CD4-positive, alpha-beta memory T cell (primary cell): ENCODE data around the gene MLX. TPM values are rescaled to one million over a fixed set of nuclear protein-coding genes. Genes with fewer than 3 reads are reported as not detected.
"Not testable (repeated sequence)": the region's sequence is repeated elsewhere in the genome, so short reads cannot be mapped to it uniquely, and the experiment has no call there.

ENCODE experiments used
- CTCF ChIA-PET: fragments of 350-600 bp; sonication (Branson Sonifier 250); formaldehyde crosslinking; loops from one replicate; lab custom pipeline; 2021; ENCODE audit warnings: inconsistent platforms; ENCODE audit not compliant: partially characterized antibody; lab: Charles Lee
- POLR2A ChIA-PET: fragments of 350-600 bp; sonication (Branson Sonifier 250); formaldehyde crosslinking; loops from one replicate; lab custom pipeline; 2021; ENCODE audit not compliant: partially characterized antibody; lab: Charles Lee
- DNase-seq, 5 donors: peaks; one replicate each; pipeline versions ENCODE4 v3.0.0 to v3.0.0-alpha.2; 2020 to 2022; ENCODE audit warnings: mixed read lengths in 1 of 5
- H3K27ac ChIP-seq: one replicate; pipeline ENCODE4 v1.7.0; 2013; ENCODE audit warnings: low read depth, low read length
- H3K27me3 ChIP-seq: 2 replicates; pipeline ENCODE4 v1.7.0; 2013; ENCODE audit warnings: mild to moderate bottlenecking, low read length, moderate library complexity; ENCODE audit not compliant: insufficient read depth
- H3K36me3 ChIP-seq: 2 replicates; pipeline ENCODE4 v1.7.0; 2013; ENCODE audit warnings: mild to moderate bottlenecking, low read length, moderate library complexity; ENCODE audit not compliant: insufficient read depth
- H3K4me1 ChIP-seq: 2 replicates; pipeline ENCODE4 v1.7.0; 2013; ENCODE audit warnings: mild to moderate bottlenecking, low read length, moderate library complexity; ENCODE audit not compliant: insufficient read depth
- H3K4me3 ChIP-seq, 2 donors: one replicate each; pipeline ENCODE4 v1.7.0; 2013; ENCODE audit warnings: low read length in 2 of 2, mild to moderate bottlenecking in 1 of 2
- H3K9me3 ChIP-seq, 2 donors: one replicate each; pipeline ENCODE4 v1.7.0; 2013; ENCODE audit warnings: low read length in 2 of 2, control low read depth in 1 of 2; ENCODE audit not compliant: control insufficient read depth in 1 of 2
- H3K27ac Mint-ChIP-seq, 7 donors: one replicate each; pipeline ENCODE4 v1.8.0; 2020 to 2021; ENCODE audit warnings: mixed read lengths in 7 of 7, mild to moderate bottlenecking in 6 of 7, inconsistent platforms in 3 of 7, moderate library complexity in 3 of 7
- H3K27me3 Mint-ChIP-seq, 2 donors: one replicate each; pipeline ENCODE4 v1.8.0; 2020 to 2021; ENCODE audit warnings: mixed read lengths in 2 of 2
- H3K36me3 Mint-ChIP-seq, 2 donors: one replicate each; pipeline ENCODE4 v1.8.0; 2020 to 2021; ENCODE audit warnings: mixed read lengths in 2 of 2, inconsistent platforms in 1 of 2, mild to moderate bottlenecking in 1 of 2
- H3K4me1 Mint-ChIP-seq, 4 donors: one replicate each; pipeline ENCODE4 v1.8.0; 2020 to 2021; ENCODE audit warnings: mixed read lengths in 4 of 4, mild to moderate bottlenecking in 1 of 4
- H3K4me3 Mint-ChIP-seq, 8 donors: one replicate each; pipeline ENCODE4 v1.8.0; 2020 to 2021; ENCODE audit warnings: mixed read lengths in 8 of 8, mild to moderate bottlenecking in 7 of 8, moderate library complexity in 6 of 8, inconsistent platforms in 3 of 8
- H3K9me3 Mint-ChIP-seq, 8 donors: one replicate each; pipeline ENCODE4 v1.8.0; 2020 to 2021; ENCODE audit warnings: mixed read lengths in 8 of 8, mild to moderate bottlenecking in 5 of 8, inconsistent platforms in 3 of 8, moderate library complexity in 1 of 8
- intact Hi-C: fragments of 100-400 bp; cut with micrococcal nuclease; formaldehyde crosslinking; loops from one replicate; pipeline ENCODE4 v1.15.1; 2023
- polyA plus RNA-seq, 2 donors: library from polyadenylated mRNA; unstranded; fragments of 300-500 nt; fragmentation: Illumina TruSeq; gene quantifications; one replicate each; pipeline ENCODE4 v1.2.3, GENCODE V29; 2021
- total RNA-seq, 2 experiments: library from RNA; stranded (reverse); gene quantifications; one replicate each; pipeline ENCODE4 v1.2.3, GENCODE V29; 2021

MLX gene
- total and polyA plus RNA-seq, 4 experiments from 2014 or later = 38.1 to 73.7 (median 63.4) TPM

- Mint-ChIP-seq H3K4me3 (peak overlapping the region in 2 of 8 donors; percentile 26 to 47), H3K4me1 (peaks cover 6 to 28% (median 17%) of the 10 kb centered on the region in 4 donors), H3K9me3 (peaks cover 0 to 2% (median 0%) of the 10 kb centered on the region in 8 donors), H3K27me3 (no peaks in the 10 kb centered on the region), H3K27ac (peak overlapping the region in 3 of 7 donors; percentile 22 to 73 (median 59)), H3K36me3 (peaks cover 20 to 39% of the 10 kb centered on the region in 2 donors)
- Histone ChIP-seq H3K27me3 (no peaks in the 10 kb centered on the region), H3K4me1 (peaks cover 19% of the 10 kb centered on the region), H3K9me3 (no peaks in the 10 kb centered on the region), H3K4me3 (no peak overlapping the region), H3K27ac (no peak overlapping the region), H3K36me3 (peaks cover 15% of the 10 kb centered on the region)
- intact Hi-C loops = no loop called here
- no peak for DNase-seq
- ChIA-PET CTCF (interaction anchor here (0.6 kb wide), 1 partner anchor 273 kb away, joined by 3 read pairs; no protein-coding TSS in a partner anchor), POLR2A (no interaction called here)
Observed at GRCh38 chr17:42612013-42612412, 45.1 kb downstream of the MLX start.

- intact Hi-C loops = no loop called here
- Mint-ChIP-seq H3K4me1 (peaks cover 1 to 20% (median 6%) of the 10 kb centered on the region in 4 donors), H3K4me3 (peak overlapping the region in 1 of 8 donors; percentile 70), H3K27me3 (no peaks in the 10 kb centered on the region), H3K36me3 (peaks cover 20 to 35% of the 10 kb centered on the region in 2 donors), H3K27ac (peak overlapping the region in 2 of 7 donors; percentile 31 to 46), H3K9me3 (peaks cover 0 to 2% (median 0%) of the 10 kb centered on the region in 8 donors)
- Histone ChIP-seq H3K36me3 (peaks cover 15% of the 10 kb centered on the region), H3K4me3 (no peak overlapping the region), H3K27ac (no peak overlapping the region), H3K9me3 (no peaks in the 10 kb centered on the region), H3K27me3 (no peaks in the 10 kb centered on the region), H3K4me1 (peaks cover 5% of the 10 kb centered on the region)
- CTCF ChIA-PET = no interaction called here
- POLR2A ChIA-PET = interaction anchor here (0.6 kb wide), 1 partner anchor 650 kb away, joined by 4 read pairs; no protein-coding TSS in a partner anchor
- no peak for DNase-seq
Observed at GRCh38 chr17:42613699-42614295, 46.9 kb downstream of the MLX start.

- H3K27ac Mint-ChIP-seq = peak overlapping the region in 2 of 7 donors; percentile 32 to 53
- H3K36me3 Mint-ChIP-seq = peaks cover 20% of the 10 kb centered on the region in 2 donors
- H3K4me1 Mint-ChIP-seq = peaks cover 0 to 9% (median 0%) of the 10 kb centered on the region in 4 donors
- Histone ChIP-seq H3K4me1 (no peaks in the 10 kb centered on the region), H3K9me3 (no peaks in the 10 kb centered on the region), H3K27ac (no peak overlapping the region), H3K27me3 (no peaks in the 10 kb centered on the region), H3K36me3 (peaks cover 11% of the 10 kb centered on the region), H3K4me3 (no peak overlapping the region)
- POLR2A ChIA-PET = interaction anchor here (1.0 kb wide), 1 partner anchor 8 kb away, joined by 4 read pairs; the partner anchor contains the start of genes RETREG3 and TUBG1
- no peak overlapping the region for H3K4me3 Mint-ChIP-seq
- intact Hi-C loops = no loop called here
- CTCF ChIA-PET = interaction anchor here (0.9 to 1.0 kb wide), 2 partner anchors 11 to 34 kb away, joined by 3 read pairs; no protein-coding TSS in a partner anchor
- no peak for DNase-seq
- no peaks in the 10 kb centered on the region for H3K27me3 Mint-ChIP-seq
- H3K9me3 Mint-ChIP-seq = no peaks in the 10 kb centered on the region
Observed at GRCh38 chr17:42617956-42618431, 51.1 kb downstream of the MLX start.

- intact Hi-C loops = no loop called here
- H3K36me3 Mint-ChIP-seq = peaks cover 17 to 18% of the 10 kb centered on the region in 2 donors
- H3K27ac Mint-ChIP-seq = peak overlapping the region in 1 of 7 donors; percentile 36
- H3K9me3 Mint-ChIP-seq = no peaks in the 10 kb centered on the region
- CTCF ChIA-PET = interaction anchor here (0.9 to 1.8 kb wide), 3 partner anchors 10 to 40 kb away, joined by 3 to 6 read pairs (median 3); partner anchors contain the start of gene PSMC3IP
- Histone ChIP-seq H3K27me3 (no peaks in the 10 kb centered on the region), H3K4me3 (no peak overlapping the region), H3K27ac (no peak overlapping the region), H3K36me3 (peaks cover 11% of the 10 kb centered on the region), H3K9me3 (no peaks in the 10 kb centered on the region), H3K4me1 (no peaks in the 10 kb centered on the region)
- no peak overlapping the region for H3K4me3 Mint-ChIP-seq
- POLR2A ChIA-PET = interaction anchor here (1.0 kb wide), 1 partner anchor 9 kb away, joined by 4 read pairs; the partner anchor contains the start of genes RETREG3 and TUBG1
- H3K27me3 Mint-ChIP-seq = no peaks in the 10 kb centered on the region
- DNase-seq = no peak
- H3K4me1 Mint-ChIP-seq = peaks cover 0 to 9% (median 0%) of the 10 kb centered on the region in 4 donors
Observed at GRCh38 chr17:42618442-42619150, 51.7 kb downstream of the MLX start.

- DNase-seq, H3K27me3 Mint-ChIP-seq, H3K27ac ChIP-seq, H3K27me3 ChIP-seq, CTCF ChIA-PET, H3K36me3 Mint-ChIP-seq, intact Hi-C loops, H3K4me3 Mint-ChIP-seq, H3K27ac Mint-ChIP-seq, H3K4me1 ChIP-seq, H3K9me3 Mint-ChIP-seq, H3K36me3 ChIP-seq, H3K9me3 ChIP-seq, H3K4me1 Mint-ChIP-seq, H3K4me3 ChIP-seq: not testable (repeated sequence)
- POLR2A ChIA-PET = interaction anchor here (0.6 to 0.9 kb wide), 3 partner anchors 13 to 165 kb away, joined by 3 to 5 read pairs (median 3); partner anchors contain the start of genes RETREG3 and TUBG1
Observed at GRCh38 chr17:42621987-42622386, 55.1 kb downstream of the MLX start.

Other genes with a start within 250 kb of the MLX start
- 100 to 1,000 TPM; 129 to 131 TPM for gene STAT3, start 178.7 kb upstream of the MLX start, total RNA-seq
- gene STAT3, start 178.7 kb upstream of the MLX start, polyA plus RNA-seq = 100 to 1,000 TPM; 103 to 147 TPM
- under 1 TPM; 0.52 to 0.61 TPM for gene CAVIN1, start 143.8 kb upstream of the MLX start, total RNA-seq
- 1 to 10 TPM in 1 of 2 donors, not detected in 1; 1.5 TPM for gene CAVIN1, start 143.8 kb upstream of the MLX start, polyA plus RNA-seq
- gene ATP6V0A1, start 108.2 kb upstream of the MLX start, total RNA-seq = 10 to 100 TPM; 13.1 to 15.9 TPM
- 1 to 10 TPM; 3.9 to 6.4 TPM for gene ATP6V0A1, start 108.2 kb upstream of the MLX start, polyA plus RNA-seq
- gene NAGLU, start 30.9 kb upstream of the MLX start, total RNA-seq = 10 to 100 TPM; 20.6 to 22.8 TPM
- gene NAGLU, start 30.9 kb upstream of the MLX start, polyA plus RNA-seq = 10 to 100 TPM in 1 of 2 donors, 1 to 10 TPM in 1; 8.5 to 15.5 TPM
- gene HSD17B1, start 14.2 kb upstream of the MLX start, total RNA-seq = 1 to 10 TPM; 1.2 TPM
- gene HSD17B1, start 14.2 kb upstream of the MLX start, polyA plus RNA-seq = under 1 TPM; 0.07 to 0.88 TPM
- 10 to 100 TPM; 65.2 to 71.1 TPM for gene COASY, start 5.0 kb upstream of the MLX start, total RNA-seq
- 10 to 100 TPM; 44.6 to 66.0 TPM for gene COASY, start 5.0 kb upstream of the MLX start, polyA plus RNA-seq
- gene PSMC3IP, start 10.6 kb downstream of the MLX start, total RNA-seq = 1 to 10 TPM; 3.4 to 4.5 TPM
- gene PSMC3IP, start 10.6 kb downstream of the MLX start, polyA plus RNA-seq = 1 to 10 TPM in 1 of 2 donors, under 1 TPM in 1; 0.93 to 1.9 TPM
- gene RETREG3, start 42.3 kb downstream of the MLX start, total RNA-seq = 100 to 1,000 TPM; 128 to 134 TPM
- gene RETREG3, start 42.3 kb downstream of the MLX start, polyA plus RNA-seq = 100 to 1,000 TPM; 106 to 123 TPM
- gene TUBG1, start 42.6 kb downstream of the MLX start, total RNA-seq = 10 to 100 TPM; 13.6 to 16.5 TPM
- 10 to 100 TPM in 1 of 2 donors, 1 to 10 TPM in 1; 6.4 to 12.8 TPM for gene TUBG1, start 42.6 kb downstream of the MLX start, polyA plus RNA-seq
- 10 to 100 TPM; 18.1 to 19.1 TPM for gene TUBG2, start 92.2 kb downstream of the MLX start, total RNA-seq
- gene TUBG2, start 92.2 kb downstream of the MLX start, polyA plus RNA-seq = 1 to 10 TPM; 3.0 to 5.0 TPM
- gene PLEKHH3, start 109.9 kb downstream of the MLX start, total RNA-seq = under 1 TPM; 0.15 to 0.22 TPM
- under 1 TPM; 0.16 to 0.32 TPM for gene PLEKHH3, start 109.9 kb downstream of the MLX start, polyA plus RNA-seq
- under 1 TPM; 0.53 to 0.81 TPM for gene CCR10, start 114.7 kb downstream of the MLX start, total RNA-seq
- 10 to 100 TPM in 1 of 2 donors, 1 to 10 TPM in 1; 9.1 to 10.7 TPM for gene CCR10, start 114.7 kb downstream of the MLX start, polyA plus RNA-seq
- gene CNTNAP1, start 115.4 kb downstream of the MLX start, total RNA-seq = 1 to 10 TPM; 2.5 to 3.0 TPM
- 1 to 10 TPM in 1 of 2 donors, not detected in 1; 1.2 TPM for gene CNTNAP1, start 115.4 kb downstream of the MLX start, polyA plus RNA-seq
- gene EZH1, start 177.9 kb downstream of the MLX start, total RNA-seq = 100 to 1,000 TPM; 184 to 192 TPM
- 10 to 100 TPM; 20.1 to 38.6 TPM for gene EZH1, start 177.9 kb downstream of the MLX start, polyA plus RNA-seq
- gene RAMP2, start 194.1 kb downstream of the MLX start, total RNA-seq = not detected
- gene RAMP2, start 194.1 kb downstream of the MLX start, polyA plus RNA-seq = not detected
- gene VPS25, start 206.3 kb downstream of the MLX start, total RNA-seq = 10 to 100 TPM; 39.3 to 43.6 TPM
- 10 to 100 TPM; 39.8 to 63.3 TPM for gene VPS25, start 206.3 kb downstream of the MLX start, polyA plus RNA-seq
- under 1 TPM; 0.14 to 0.41 TPM for gene WNK4, start 213.5 kb downstream of the MLX start, total RNA-seq
- gene WNK4, start 213.5 kb downstream of the MLX start, polyA plus RNA-seq = not detected
- 10 to 100 TPM; 27.7 to 30.1 TPM for gene COA3, start 231.6 kb downstream of the MLX start, total RNA-seq
- 100 to 1,000 TPM; 110 to 153 TPM for gene COA3, start 231.6 kb downstream of the MLX start, polyA plus RNA-seq
- not detected for gene CNTD1, start 231.8 kb downstream of the MLX start, total RNA-seq
- under 1 TPM; 0.22 to 0.43 TPM for gene CNTD1, start 231.8 kb downstream of the MLX start, polyA plus RNA-seq